GM19351 (cell line): ENCODE measurements around the gene NUP155.
A peak's percentile ranks its signal among the peaks of the same experiment; 100 is the strongest.
"Not testable (repeated sequence)": the region's sequence is repeated elsewhere in the genome, so short reads cannot be mapped to it uniquely, and the experiment has no call there.

Experiments used
- ATAC-seq: cut with Tn5 transposase; IDR thresholded peaks from one replicate; pipeline ENCODE4 v1.9.1; 2021; ENCODE audit warnings: mild to moderate bottlenecking, moderate library complexity; ENCODE audit not compliant: unreplicated experiment

NUP155 gene

GRCh38 chr5:37370864-37371726 is at the start of gene NUP155:
TSS of gene NUP155 (minus strand) at chr5:37371106. CDS start at chr5:37370977, 129 bp downstream.
- peak; percentile 94 for ATAC-seq

DNA sequence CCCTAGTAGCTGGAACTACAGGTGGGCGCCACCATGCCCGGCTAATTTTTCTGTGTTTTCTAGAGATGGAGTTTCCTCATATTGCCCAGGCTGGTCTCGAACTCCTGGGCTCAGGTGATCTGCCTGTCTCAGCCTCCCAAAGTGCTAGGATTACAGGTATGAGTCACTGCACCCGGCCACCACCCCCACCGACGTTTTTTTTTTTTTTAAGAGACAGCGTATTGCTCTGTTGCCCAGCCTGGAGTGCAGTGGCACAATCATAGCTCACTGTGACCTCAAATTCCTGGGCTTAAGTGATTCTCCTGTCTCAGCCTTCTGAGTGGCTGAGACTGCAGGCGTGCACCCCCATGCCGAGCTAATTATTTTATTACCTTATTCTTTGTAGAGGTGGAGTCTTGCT is 46.4 kb upstream of the NUP155 start:
- ATAC-seq = no peak

DNA sequence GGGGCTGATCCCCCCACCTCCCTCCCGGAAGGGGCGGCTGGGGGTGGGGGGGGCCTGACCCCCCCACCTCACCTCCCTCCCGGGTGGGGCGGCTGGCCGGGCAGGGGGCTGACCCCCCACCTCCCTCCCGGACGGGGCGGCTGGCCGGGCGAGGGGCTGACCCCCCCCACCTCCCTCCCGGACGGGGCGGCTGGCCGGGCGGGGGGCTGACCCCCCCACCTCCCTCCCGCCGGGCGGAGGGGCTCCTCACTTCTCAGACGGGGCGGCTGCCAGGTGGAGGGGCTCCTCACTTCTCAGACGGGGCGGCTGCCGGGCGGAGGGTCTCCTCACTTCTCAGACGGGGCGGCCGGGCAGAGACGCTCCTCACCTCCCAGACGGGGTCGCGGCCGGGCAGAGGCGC is 44.5 kb upstream of the NUP155 start:
- ATAC-seq = not testable (repeated sequence)

DNA sequence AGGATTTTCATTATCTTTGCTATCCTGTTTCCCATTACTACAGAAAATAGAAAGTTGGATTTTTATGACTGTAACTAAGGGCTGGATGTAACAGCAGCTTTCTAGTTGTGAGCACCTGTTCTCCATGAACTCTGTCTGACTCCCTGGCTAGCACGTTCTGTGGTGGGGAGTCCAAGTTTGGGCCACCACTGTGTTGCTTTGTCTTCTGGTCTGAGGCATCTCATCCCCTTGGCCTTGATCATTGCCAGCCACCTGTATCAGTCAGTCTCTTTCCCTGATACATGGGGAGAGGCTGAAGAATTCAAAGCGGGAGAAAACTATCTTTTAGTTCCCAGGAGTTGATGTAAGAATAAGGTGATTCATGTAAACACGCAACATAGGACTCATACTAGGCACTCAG is 41.6 kb upstream of the NUP155 start:
- no peak for ATAC-seq

DNA sequence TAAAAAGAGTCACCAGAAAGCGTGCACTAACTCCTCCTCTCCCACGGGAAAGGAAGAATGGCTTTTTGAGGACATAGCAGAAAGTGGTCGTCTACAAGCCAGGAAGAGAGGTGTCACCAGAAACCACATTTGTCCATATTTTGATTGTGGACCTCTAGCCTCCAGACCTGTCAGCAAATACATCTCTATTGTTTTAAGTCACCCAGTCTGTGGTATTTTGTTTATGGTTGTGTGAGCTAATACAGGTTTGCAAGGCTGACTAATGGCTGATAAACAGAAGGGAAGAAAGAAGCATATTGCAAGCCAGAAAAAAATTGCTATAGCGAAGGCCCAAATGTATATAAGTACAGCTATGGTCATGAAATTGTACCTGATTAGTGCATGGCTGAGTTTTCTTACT is 29.6 kb upstream of the NUP155 start:
- no peak for ATAC-seq

- no peak for ATAC-seq
Observed at GRCh38 chr5:37396352-37396751, 25.4 kb upstream of the NUP155 start.

- ATAC-seq = no peak
Observed at GRCh38 chr5:37391591-37391990, 20.7 kb upstream of the NUP155 start.

- ATAC-seq = peak; percentile 99
Observed at GRCh38 chr5:37379100-37379628, 8.3 kb upstream of the NUP155 start, which contains the start of gene WDR70. TSS of gene WDR70 (plus strand) at chr5:37379318. CDS start at chr5:37379368, 50 bp downstream.

- not testable (repeated sequence) for ATAC-seq
Observed at GRCh38 chr5:37378066-37378465, 7.2 kb upstream of the NUP155 start.

GRCh38 chr5:37375091-37375490 is 4.2 kb upstream of the NUP155 start:
- ATAC-seq = no peak

DNA sequence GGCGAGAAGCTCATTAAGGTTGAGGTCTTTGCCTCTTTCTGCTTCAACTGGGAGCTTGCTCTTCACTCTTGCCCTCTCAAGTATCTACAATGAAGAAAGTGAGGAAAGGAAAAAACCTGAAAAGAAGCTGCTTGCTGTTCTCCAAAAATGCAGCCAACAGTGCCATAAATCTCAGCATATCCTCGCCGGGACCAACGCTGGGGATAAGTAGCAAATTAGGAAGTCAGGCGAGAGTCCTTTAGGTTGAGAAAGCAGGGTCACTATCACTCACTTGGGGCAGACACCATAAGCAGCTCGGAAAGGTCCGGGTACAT is 399 bp downstream of the NUP155 start:
- ATAC-seq = peak; percentile 46

DNA sequence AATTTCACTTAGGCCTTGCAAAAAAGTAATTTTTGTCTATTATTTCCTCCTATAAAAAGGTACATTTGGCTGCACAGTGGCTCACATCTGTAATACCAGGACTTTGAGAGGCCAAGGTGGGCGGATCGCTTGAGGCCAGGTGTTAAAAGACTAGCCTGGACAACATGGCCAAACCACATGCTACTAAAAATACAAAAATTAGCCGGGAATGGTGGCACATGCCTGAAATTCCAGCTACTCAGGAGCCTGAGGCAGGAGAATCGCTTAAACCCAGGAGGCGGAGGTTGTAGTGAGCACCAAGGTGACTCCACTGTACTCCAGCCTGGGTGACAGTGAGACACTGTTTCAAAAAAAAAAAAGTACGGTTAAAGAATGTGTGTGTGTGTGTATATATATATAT is 15.7 kb downstream of the NUP155 start:
- no peak for ATAC-seq

GRCh38 chr5:37342741-37343140 is 28.2 kb downstream of the NUP155 start:
- ATAC-seq = not testable (repeated sequence)

GRCh38 chr5:37334754-37335153 is 36.2 kb downstream of the NUP155 start:
- ATAC-seq = not testable (repeated sequence)

DNA sequence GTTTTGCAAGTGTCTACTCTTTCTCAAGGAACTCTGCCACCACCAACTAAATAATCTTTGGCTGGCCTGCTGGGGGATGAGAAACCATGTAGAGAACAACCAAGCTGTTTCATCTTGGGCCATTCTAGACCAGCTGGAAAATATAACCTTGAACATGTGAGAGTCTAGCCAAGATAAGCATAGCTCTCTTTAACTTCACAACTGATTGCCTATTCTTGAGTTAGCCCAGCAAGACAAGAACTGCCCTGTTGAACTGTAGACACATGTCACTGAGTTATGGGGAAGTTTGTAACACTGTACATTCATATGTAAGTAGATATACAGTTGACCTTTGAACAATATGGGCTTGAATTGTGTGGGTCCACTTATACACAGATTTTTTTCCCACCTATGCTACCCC is 44.4 kb downstream of the NUP155 start:
- no peak for ATAC-seq

GRCh38 chr5:37323607-37324006 is 47.3 kb downstream of the NUP155 start:
- no peak for ATAC-seq

DNA sequence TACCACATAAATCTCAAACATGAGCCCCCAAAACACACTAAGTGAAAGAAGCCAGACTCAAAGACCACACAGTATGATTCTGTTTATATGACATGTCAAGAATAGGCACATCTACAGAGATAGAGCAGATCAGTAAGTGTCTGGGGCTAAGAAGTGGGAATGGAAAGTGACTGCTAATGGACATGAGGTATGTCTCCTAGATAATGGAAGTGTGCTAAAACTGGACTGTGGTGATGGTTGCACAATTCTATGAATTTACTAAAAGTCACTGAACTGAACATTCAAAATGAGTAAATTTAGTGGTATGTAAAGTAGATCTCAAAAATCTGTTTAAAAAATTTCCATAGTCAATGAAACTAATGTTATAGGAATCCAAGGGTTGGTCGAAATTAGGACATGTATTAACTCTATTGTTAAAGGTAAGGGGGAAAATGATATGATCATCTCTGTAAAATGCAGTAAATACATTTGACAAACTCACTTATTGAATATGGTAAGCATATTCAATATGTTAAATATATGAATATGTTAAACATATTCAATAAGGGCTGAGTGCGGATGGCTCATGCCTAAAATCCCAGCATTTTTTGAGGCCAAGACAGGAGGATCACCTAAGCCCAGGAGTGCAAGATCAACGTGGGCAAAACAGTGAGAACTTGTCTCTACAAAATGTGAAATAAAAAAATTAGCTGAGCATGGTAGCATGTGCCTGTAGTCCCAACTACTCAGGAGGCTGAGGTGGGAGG is 51.7 kb downstream of the NUP155 start:
- no peak for ATAC-seq

DNA sequence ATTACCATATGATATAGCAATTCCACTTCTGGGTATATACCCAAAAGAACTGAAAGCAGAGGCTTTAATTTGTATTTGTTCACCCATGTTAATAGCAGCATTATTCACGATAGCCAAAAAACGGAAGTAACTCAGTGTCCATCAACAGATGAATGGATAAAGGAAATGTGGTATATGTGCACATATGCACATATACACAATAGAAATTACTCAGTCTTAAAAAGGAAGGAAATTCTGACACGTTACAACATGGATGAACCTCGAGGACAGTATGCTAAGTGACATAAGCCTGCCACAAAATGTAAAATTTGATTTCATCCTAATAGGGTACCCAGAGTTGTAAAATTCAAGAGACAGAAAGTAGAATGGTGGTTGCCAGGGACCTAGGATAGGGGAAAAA is 54.9 kb downstream of the NUP155 start:
- ATAC-seq = no peak

GRCh38 chr5:37310360-37310759 is 60.5 kb downstream of the NUP155 start:
- no peak for ATAC-seq

GRCh38 chr5:37308793-37309192 is 62.1 kb downstream of the NUP155 start:
- no peak for ATAC-seq

- ATAC-seq = no peak
Observed at GRCh38 chr5:37304888-37305287, 66.0 kb downstream of the NUP155 start.

DNA sequence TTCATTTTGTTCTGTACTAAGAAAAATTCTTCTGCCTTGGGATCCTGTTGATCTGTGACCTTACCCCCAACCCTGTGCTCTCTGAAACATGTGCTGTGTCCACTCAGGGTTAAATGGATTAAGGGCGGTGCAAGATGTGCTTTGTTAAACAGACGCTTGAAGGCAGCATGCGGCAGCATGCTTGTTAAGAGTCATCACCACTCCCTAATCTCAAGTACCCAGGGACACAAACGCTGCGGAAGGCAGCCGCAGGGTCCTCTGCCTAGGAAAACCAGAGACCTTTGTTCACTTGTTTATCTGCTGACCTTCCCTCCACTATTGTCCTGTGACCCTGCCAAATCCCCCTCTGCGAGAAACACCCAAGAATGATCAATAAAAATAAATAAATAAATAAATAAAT is 74.6 kb downstream of the NUP155 start:
- ATAC-seq = not testable (repeated sequence)
